CD4-positive, CD25-positive, alpha-beta regulatory T cell (primary cell): ENCODE data around the gene FOXP1. TPM values are rescaled to one million over a fixed set of nuclear protein-coding genes. Genes with fewer than 3 reads are reported as not detected.

Experiments used
- ATAC-seq, 2 donors: fragments of 150-1000 bp; cut with Tn5 transposase; one replicate each; pipeline ENCODE4 v1.10.0; 2021; ENCODE audit warnings: low read depth in 2 of 2, moderate number of reproducible peaks in 2 of 2, moderate library complexity in 1 of 2
- DNase-seq, 3 donors: peaks; one replicate each; pipeline versions ENCODE4 v3.0.0 to v3.0.0-alpha.2; 2012 to 2022; ENCODE audit warnings: mixed read lengths in 1 of 3
- H3K27ac ChIP-seq: one replicate; pipeline ENCODE4 v1.7.0; 2013; ENCODE audit warnings: mild to moderate bottlenecking, low read length; ENCODE audit not compliant: insufficient read depth, poor library complexity, severe bottlenecking
- H3K27me3 ChIP-seq: one replicate; pipeline ENCODE4 v1.7.0; 2013; ENCODE audit warnings: low read length; ENCODE audit not compliant: control insufficient read depth, insufficient read depth
- H3K36me3 ChIP-seq: one replicate; pipeline ENCODE4 v1.7.0; 2013; ENCODE audit warnings: mild to moderate bottlenecking, low read length, moderate library complexity; ENCODE audit not compliant: control insufficient read depth, insufficient read depth
- H3K4me1 ChIP-seq: 2 replicates; pipeline ENCODE4 v1.7.0; 2013; ENCODE audit warnings: mild to moderate bottlenecking, low read length; ENCODE audit not compliant: insufficient read depth, control insufficient read depth, poor library complexity, severe bottlenecking
- H3K4me3 ChIP-seq: one replicate; pipeline ENCODE4 v1.7.0; 2013; ENCODE audit warnings: low read depth, mild to moderate bottlenecking, low read length, moderate library complexity
- H3K9me3 ChIP-seq, 2 experiments: 1 replicate in 1 of 2; 2 replicates in 1 of 2; pipeline ENCODE4 v1.7.0; 2013; ENCODE audit warnings: low read length in 2 of 2, mild to moderate bottlenecking in 1 of 2, moderate library complexity in 1 of 2; ENCODE audit not compliant: control insufficient read depth in 2 of 2
- H3K27ac Mint-ChIP-seq, 3 donors: one replicate each; pipeline ENCODE4 v1.8.0; 2020 to 2022; ENCODE audit warnings: mild to moderate bottlenecking in 3 of 3, mixed read lengths in 3 of 3, moderate library complexity in 2 of 3
- H3K27me3 Mint-ChIP-seq: one replicate; pipeline ENCODE4 v1.8.0; 2022; ENCODE audit warnings: mild to moderate bottlenecking, mixed read lengths
- H3K36me3 Mint-ChIP-seq: one replicate; pipeline ENCODE4 v1.8.0; 2020; ENCODE audit warnings: mixed read lengths
- H3K4me1 Mint-ChIP-seq, 4 donors: one replicate each; pipeline ENCODE4 v1.8.0; 2020 to 2022; ENCODE audit warnings: mixed read lengths in 4 of 4, mild to moderate bottlenecking in 1 of 4
- H3K4me3 Mint-ChIP-seq, 4 donors: one replicate each; pipeline ENCODE4 v1.8.0; 2020 to 2022; ENCODE audit warnings: mild to moderate bottlenecking in 4 of 4, mixed read lengths in 4 of 4, moderate library complexity in 3 of 4
- H3K9me3 Mint-ChIP-seq, 7 donors: one replicate each; pipeline ENCODE4 v1.8.0; 2020 to 2022; ENCODE audit warnings: mixed read lengths in 7 of 7, mild to moderate bottlenecking in 3 of 7, moderate library complexity in 2 of 7
- polyA plus RNA-seq, 4 donors: library from polyadenylated mRNA; unstranded; fragments of 300-500 nt; fragmentation: Illumina TruSeq; gene quantifications; one replicate each; pipeline ENCODE4 v1.2.3, GENCODE V29; 2021
- total RNA-seq: library from RNA; stranded (reverse); gene quantifications from one replicate; pipeline ENCODE4 v1.2.3, GENCODE V29; 2022

FOXP1 gene
- total and polyA plus RNA-seq, 5 donors from 2014 or later = 301 to 599 (median 346) TPM

- peaks cover 48% of the 10 kb centered on the region for H3K4me1 ChIP-seq
- H3K27ac ChIP-seq = peak overlapping the region; percentile 80
- no peaks in the 10 kb centered on the region for H3K9me3 ChIP-seq
- H3K4me3 Mint-ChIP-seq = peak overlapping the region in 2 of 4 donors; percentile 51 to 61
- ATAC-seq (peak in 1 of 2 donors; percentile 28), DNase-seq (peak in 2 of 3 donors; percentile 51 to 54)
- H3K27me3 Mint-ChIP-seq = no peaks in the 10 kb centered on the region
- no peaks in the 10 kb centered on the region for H3K27me3 ChIP-seq
- no peak overlapping the region for H3K4me3 ChIP-seq
- H3K9me3 Mint-ChIP-seq = no peaks in the 10 kb centered on the region
- H3K36me3 Mint-ChIP-seq = peaks cover 12% of the 10 kb centered on the region
- H3K36me3 ChIP-seq = peaks cover 12% of the 10 kb centered on the region
- H3K27ac Mint-ChIP-seq = peak overlapping the region; percentile 42 to 60 (median 59)
- peaks cover 54 to 77% (median 61%) of the 10 kb centered on the region in 4 donors for H3K4me1 Mint-ChIP-seq
These were observed 576.4 kb downstream of the FOXP1 start for GRCh38 chr3:71006810-71007785.

GRCh38 chr3:71005702-71006321 is 577.7 kb downstream of the FOXP1 start:
- Mint-ChIP-seq H3K36me3 (peaks cover 20% of the 10 kb centered on the region), H3K27me3 (no peaks in the 10 kb centered on the region), H3K4me3 (peak overlapping the region in 1 of 4 donors; percentile 2), H3K4me1 (peaks cover 45 to 77% (median 60%) of the 10 kb centered on the region in 4 donors), H3K27ac (no peak overlapping the region), H3K9me3 (no peaks in the 10 kb centered on the region)
- H3K9me3 ChIP-seq = no peaks in the 10 kb centered on the region
- H3K4me3 ChIP-seq = no peak overlapping the region
- no peaks in the 10 kb centered on the region for H3K27me3 ChIP-seq
- H3K4me1 ChIP-seq = peaks cover 35% of the 10 kb centered on the region
- peaks cover 16% of the 10 kb centered on the region for H3K36me3 ChIP-seq
- ATAC-seq (no peak), DNase-seq (no peak)
- no peak overlapping the region for H3K27ac ChIP-seq

GRCh38 chr3:71003511-71003910 is 580.0 kb downstream of the FOXP1 start:
- Histone ChIP-seq H3K4me3 (no peak overlapping the region), H3K9me3 (no peaks in the 10 kb centered on the region), H3K27me3 (no peaks in the 10 kb centered on the region), H3K27ac (no peak overlapping the region), H3K4me1 (peaks cover 21% of the 10 kb centered on the region), H3K36me3 (peaks cover 35% of the 10 kb centered on the region)
- peaks cover 42 to 67% (median 50%) of the 10 kb centered on the region in 4 donors for H3K4me1 Mint-ChIP-seq
- no peak overlapping the region for H3K27ac Mint-ChIP-seq
- no peak for DNase-seq
- H3K36me3 Mint-ChIP-seq = peaks cover 28% of the 10 kb centered on the region
- no peaks in the 10 kb centered on the region for H3K27me3 Mint-ChIP-seq
- H3K4me3 Mint-ChIP-seq = no peak overlapping the region
- no peak for ATAC-seq
- peaks cover 0 to 1% (median 0%) of the 10 kb centered on the region in 7 donors for H3K9me3 Mint-ChIP-seq

- H3K27ac Mint-ChIP-seq = peak overlapping the region; percentile 52 to 76 (median 59)
- peaks cover 40% of the 10 kb centered on the region for H3K36me3 ChIP-seq
- H3K4me3 ChIP-seq = no peak overlapping the region
- no peaks in the 10 kb centered on the region for H3K27me3 ChIP-seq
- ATAC-seq (no peak), DNase-seq (no peak)
- peaks cover 0 to 1% (median 0%) of the 10 kb centered on the region in 7 donors for H3K9me3 Mint-ChIP-seq
- peaks cover 13% of the 10 kb centered on the region for H3K4me1 ChIP-seq
- no peak overlapping the region for H3K27ac ChIP-seq
- no peaks in the 10 kb centered on the region for H3K27me3 Mint-ChIP-seq
- H3K4me3 Mint-ChIP-seq = no peak overlapping the region
- H3K36me3 Mint-ChIP-seq = peaks cover 38% of the 10 kb centered on the region
- H3K9me3 ChIP-seq = no peaks in the 10 kb centered on the region
- H3K4me1 Mint-ChIP-seq = peaks cover 34 to 62% (median 43%) of the 10 kb centered on the region in 4 donors
These were observed 581.2 kb downstream of the FOXP1 start for GRCh38 chr3:71002298-71002697.

- peak overlapping the region in 1 of 4 donors; percentile 19 for H3K4me3 Mint-ChIP-seq
- no peak overlapping the region for H3K4me3 ChIP-seq
- peaks cover 46% of the 10 kb centered on the region for H3K36me3 ChIP-seq
- H3K27ac Mint-ChIP-seq = peak overlapping the region in 2 of 3 donors; percentile 52 to 59
- H3K4me1 ChIP-seq = peaks cover 11% of the 10 kb centered on the region
- H3K4me1 Mint-ChIP-seq = peaks cover 31 to 61% (median 40%) of the 10 kb centered on the region in 4 donors
- no peaks in the 10 kb centered on the region for H3K9me3 ChIP-seq
- H3K27ac ChIP-seq = peak overlapping the region; percentile 52
- peaks cover 48% of the 10 kb centered on the region for H3K36me3 Mint-ChIP-seq
- H3K9me3 Mint-ChIP-seq = peaks cover 0 to 1% (median 0%) of the 10 kb centered on the region in 7 donors
- no peak for DNase-seq
- no peaks in the 10 kb centered on the region for H3K27me3 Mint-ChIP-seq
- ATAC-seq = no peak
- no peaks in the 10 kb centered on the region for H3K27me3 ChIP-seq
These were observed 582.2 kb downstream of the FOXP1 start for GRCh38 chr3:71001303-71001830.

GRCh38 chr3:71000483-71000882 is 583.0 kb downstream of the FOXP1 start:
- peaks cover 52% of the 10 kb centered on the region for H3K36me3 ChIP-seq
- H3K4me1 Mint-ChIP-seq = peaks cover 31 to 59% (median 38%) of the 10 kb centered on the region in 4 donors

GRCh38 chr3:70999730-71000129 is 583.8 kb downstream of the FOXP1 start:
- Histone ChIP-seq H3K36me3 (peaks cover 59% of the 10 kb centered on the region), H3K27ac (peak overlapping the region; percentile 29), H3K4me1 (peaks cover 11% of the 10 kb centered on the region), H3K9me3 (no peaks in the 10 kb centered on the region), H3K4me3 (no peak overlapping the region), H3K27me3 (no peaks in the 10 kb centered on the region)
- H3K36me3 Mint-ChIP-seq = peaks cover 49% of the 10 kb centered on the region
- H3K27ac Mint-ChIP-seq = no peak overlapping the region
- DNase-seq (no peak), ATAC-seq (peak in 1 of 2 donors; percentile 70)
- peaks cover 0 to 1% (median 0%) of the 10 kb centered on the region in 7 donors for H3K9me3 Mint-ChIP-seq
- H3K4me1 Mint-ChIP-seq = peaks cover 28 to 64% (median 39%) of the 10 kb centered on the region in 4 donors
- H3K27me3 Mint-ChIP-seq = no peaks in the 10 kb centered on the region
- H3K4me3 Mint-ChIP-seq = no peak overlapping the region

More at GRCh38 chr3:71000483-71000882, 583.0 kb downstream of the FOXP1 start:
- Mint-ChIP-seq H3K4me3 (peak overlapping the region in 2 of 4 donors; percentile 3 to 47), H3K27me3 (no peaks in the 10 kb centered on the region), H3K27ac (no peak overlapping the region), H3K9me3 (peaks cover 0 to 1% (median 0%) of the 10 kb centered on the region in 7 donors), H3K36me3 (peaks cover 46% of the 10 kb centered on the region)
- Histone ChIP-seq H3K27ac (peak overlapping the region; percentile 29), H3K4me3 (no peak overlapping the region), H3K27me3 (no peaks in the 10 kb centered on the region), H3K9me3 (no peaks in the 10 kb centered on the region), H3K4me1 (peaks cover 11% of the 10 kb centered on the region)
- ATAC-seq = no peak
- no peak for DNase-seq
